Measurements from ENCODE around the gene HJURP.

DNA sequence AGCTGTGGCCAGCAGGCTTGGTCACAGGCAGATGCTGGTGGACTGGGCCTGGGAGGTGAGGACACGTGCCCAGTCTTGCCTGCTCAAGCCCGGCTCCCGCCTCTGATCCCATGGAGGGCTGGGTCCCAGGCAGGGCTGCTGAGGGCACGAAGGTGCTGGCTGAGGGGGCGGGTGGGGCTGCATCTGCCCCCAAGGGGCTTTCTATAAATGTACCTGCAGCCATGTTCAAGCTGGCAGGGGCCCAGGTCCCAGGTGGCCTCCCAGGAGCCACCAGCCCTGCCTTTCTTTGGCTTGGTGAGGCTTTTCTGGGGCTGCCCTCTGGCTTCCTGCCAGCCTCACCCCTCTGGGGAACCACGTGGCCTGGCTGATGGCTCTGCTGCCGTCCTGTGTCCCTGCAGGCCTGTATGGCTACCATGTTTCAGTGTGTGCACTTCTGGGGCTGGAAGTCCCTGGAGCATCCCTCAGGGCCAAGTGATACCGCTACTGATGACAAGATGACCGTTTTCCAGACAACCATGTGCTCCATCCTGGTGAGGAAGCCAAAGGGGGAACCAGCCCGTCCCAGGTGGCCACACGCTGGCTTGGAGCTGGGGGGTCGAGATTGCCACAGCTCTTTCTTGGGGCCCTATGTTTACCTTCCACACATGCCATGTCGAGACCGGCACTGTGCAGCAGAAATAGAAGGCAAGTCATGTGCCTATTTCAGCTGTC lies 23.2 kb downstream of the HJURP start:
- TF ChIP-seq, protein P1, sequence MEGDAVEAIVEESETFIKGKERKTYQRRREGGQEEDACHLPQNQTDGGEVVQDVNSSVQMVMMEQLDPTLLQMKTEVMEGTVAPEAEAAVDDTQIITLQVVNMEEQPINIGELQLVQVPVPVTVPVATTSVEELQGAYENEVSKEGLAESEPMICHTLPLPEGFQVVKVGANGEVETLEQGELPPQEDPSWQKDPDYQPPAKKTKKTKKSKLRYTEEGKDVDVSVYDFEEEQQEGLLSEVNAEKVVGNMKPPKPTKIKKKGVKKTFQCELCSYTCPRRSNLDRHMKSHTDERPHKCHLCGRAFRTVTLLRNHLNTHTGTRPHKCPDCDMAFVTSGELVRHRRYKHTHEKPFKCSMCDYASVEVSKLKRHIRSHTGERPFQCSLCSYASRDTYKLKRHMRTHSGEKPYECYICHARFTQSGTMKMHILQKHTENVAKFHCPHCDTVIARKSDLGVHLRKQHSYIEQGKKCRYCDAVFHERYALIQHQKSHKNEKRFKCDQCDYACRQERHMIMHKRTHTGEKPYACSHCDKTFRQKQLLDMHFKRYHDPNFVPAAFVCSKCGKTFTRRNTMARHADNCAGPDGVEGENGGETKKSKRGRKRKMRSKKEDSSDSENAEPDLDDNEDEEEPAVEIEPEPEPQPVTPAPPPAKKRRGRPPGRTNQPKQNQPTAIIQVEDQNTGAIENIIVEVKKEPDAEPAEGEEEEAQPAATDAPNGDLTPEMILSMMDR (IDR thresholded peaks at IDR 0.05): no peak
- TF ChIP-seq POLR2A (IDR thresholded peaks at IDR 0.05) (no peak), EP300 (IDR thresholded peaks at IDR 0.05) (no peak), POLR2AphosphoS5 (IDR thresholded peaks at IDR 0.05) (no peak)

All from upper lobe of left lung (tissue), 4 donors.